NCI-H748 (cell line): ENCODE results near the gene TMC8.
"Not testable (repeated sequence)": the region's sequence is repeated elsewhere in the genome, so short reads cannot be mapped to it uniquely, and the experiment has no call there.

Source experiments
- DNase-seq: peaks from one replicate; lab custom pipeline; 2025; ENCODE audit not compliant: unreplicated experiment; lab: John Stamatoyannopoulos, UW

The TMC8 gene

GRCh38 chr17:78135858-78136500 lies 5.4 kb downstream of the TMC8 start:
- no peak for DNase-seq

DNA sequence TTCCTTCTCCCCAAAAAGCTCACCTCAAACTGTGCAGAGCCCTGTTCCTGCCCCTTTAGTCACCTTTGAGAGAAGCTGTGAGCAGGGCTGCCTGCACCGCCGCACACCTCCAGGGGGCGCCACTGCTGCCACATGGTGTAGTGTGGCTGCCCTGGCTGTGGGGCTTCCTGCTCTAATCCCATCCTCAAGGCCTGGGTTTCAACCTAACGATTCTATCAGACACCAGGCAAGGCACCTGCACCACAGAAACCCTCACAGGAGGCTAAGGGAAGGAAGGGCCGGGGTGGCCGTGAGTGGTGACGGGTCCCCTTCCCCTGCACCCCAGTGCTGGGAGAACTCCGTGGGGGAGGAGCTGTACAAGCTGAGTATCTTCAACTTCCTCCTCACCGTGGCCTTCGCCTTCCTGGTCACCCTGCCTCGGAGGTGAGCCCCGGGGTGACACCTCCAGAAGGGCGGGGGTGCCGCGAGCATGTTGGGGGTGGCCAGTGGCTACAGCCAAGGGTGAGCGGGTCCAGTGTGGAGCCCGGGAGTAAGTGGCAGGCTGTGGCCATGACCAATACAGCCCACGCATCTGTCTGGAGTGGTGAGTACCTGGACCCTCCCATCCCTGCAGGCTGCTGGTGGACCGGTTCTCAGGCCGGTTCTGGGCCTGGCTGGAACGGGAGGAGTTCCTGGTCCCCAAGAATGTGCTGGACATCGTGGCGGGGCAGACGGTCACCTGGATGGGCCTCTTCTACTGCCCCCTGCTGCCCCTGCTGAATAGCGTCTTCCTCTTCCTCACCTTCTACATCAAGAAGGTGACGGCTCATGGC lies 7.0 kb downstream of the TMC8 start:
- DNase-seq = no peak

DNA sequence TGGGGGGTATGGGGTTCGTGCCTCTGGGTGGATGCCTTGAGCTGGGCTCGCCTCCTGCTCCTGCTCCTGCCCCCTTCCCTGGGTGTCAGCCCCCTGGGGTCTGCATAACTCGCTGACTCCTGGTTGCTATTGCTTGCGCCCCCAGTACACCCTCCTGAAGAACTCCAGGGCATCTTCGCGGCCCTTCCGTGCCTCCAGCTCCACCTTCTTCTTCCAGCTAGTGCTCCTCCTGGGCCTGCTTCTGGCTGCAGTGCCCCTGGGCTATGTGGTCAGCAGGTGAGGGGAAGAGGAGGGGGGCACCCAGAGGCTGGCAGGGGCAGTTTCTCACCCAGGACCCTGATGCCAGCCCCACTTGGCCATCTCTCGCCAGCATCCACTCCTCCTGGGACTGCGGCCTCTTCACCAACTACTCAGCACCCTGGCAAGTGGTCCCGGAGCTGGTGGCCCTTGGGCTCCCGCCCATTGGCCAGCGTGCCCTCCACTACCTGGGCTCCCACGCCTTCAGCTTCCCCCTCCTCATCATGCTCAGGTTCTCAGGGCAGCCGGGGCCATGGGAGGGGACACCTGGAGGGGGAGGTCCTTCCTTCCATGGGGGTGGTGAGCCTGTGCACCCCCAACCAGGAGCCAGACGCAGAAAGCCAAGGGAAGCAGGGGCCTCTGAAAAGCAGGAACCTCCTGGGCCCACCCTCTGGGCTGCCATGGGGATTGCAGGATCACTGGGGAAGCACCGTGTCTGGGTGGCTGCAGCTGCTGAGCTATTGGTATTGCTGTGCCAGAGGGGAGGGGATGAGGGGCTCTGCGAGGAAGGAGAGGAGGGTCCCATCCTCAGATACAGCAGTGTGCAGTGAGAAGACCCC lies 7.9 kb downstream of the TMC8 start:
- DNase-seq = no peak

GRCh38 chr17:78139861-78140168 lies 9.2 kb downstream of the TMC8 start:
- not testable (repeated sequence) for DNase-seq

- peak; percentile 90 for DNase-seq
Measured at GRCh38 chr17:78140169-78141051, 9.8 kb downstream of the TMC8 start.

DNA sequence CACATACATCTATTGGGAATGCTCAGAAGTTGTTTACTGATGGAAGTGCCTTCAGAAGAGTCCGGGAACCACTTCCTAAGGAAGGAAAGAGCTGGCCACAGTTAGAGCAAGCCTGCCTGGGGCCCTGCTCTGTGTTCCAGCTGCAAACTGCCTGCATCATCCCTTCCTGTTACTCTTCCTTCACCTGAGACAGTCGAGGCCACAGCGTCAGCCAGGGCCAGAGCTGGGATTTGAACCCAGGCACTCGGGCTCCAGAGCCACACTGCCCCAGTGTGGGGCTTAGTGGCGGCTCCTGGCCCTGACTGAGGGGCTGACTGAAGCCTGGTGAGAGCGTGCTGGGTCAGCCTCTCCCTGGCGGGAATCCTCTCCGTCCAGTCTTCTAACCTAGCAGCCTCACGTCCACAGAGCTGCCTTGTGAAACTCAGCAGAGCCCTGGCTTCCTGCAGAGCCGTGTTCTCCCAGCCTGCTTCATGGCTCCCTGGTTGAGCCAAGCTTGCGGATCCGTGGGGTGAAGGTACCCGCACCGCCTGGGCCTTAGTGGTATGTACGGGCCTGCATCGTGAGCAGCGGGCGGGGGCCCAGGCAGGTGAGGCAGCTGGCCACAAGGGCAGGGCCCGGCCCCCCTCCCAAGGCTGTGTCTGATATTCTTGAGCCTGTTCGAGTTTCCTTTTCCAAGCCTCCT lies 11.0 kb downstream of the TMC8 start:
- DNase-seq = no peak

DNA sequence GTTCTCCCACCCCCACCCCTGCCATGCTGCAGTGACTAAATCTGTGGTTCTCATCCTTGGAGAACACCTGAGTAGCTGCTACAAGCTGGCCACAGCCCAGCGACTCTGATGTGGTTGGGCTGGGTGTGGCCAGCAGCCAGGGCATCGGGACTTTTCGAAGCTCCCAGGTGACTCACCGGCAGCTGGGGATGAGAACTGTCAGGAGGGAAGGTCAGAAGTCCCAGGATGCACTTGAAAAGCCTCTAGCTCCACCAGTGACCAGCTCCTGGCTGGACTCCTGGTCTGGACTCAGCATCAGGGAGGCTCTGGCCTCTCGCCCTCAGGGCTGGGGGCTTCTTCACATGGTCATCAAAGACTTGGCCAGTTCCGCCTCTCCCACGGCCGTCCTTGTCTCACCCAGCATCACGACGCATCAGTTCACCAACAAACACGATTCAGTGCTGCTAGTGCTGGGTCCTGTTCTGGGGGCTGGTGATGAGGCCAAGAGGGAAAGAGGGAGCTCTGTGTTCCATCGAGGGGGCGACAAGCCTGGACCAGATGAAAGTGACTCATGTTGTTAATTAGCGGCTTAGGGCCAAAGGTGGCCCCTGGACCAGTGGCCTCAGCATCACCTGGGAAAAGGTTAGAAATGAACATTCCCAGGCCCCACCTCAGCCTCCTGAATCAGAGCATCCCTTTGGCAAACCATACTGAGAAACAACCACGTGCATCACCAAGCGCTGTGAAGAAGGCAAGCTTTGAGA lies 11.7 kb downstream of the TMC8 start:
- DNase-seq = no peak

- no peak for DNase-seq
Measured at GRCh38 chr17:78143214-78144146, 12.9 kb downstream of the TMC8 start.

DNA sequence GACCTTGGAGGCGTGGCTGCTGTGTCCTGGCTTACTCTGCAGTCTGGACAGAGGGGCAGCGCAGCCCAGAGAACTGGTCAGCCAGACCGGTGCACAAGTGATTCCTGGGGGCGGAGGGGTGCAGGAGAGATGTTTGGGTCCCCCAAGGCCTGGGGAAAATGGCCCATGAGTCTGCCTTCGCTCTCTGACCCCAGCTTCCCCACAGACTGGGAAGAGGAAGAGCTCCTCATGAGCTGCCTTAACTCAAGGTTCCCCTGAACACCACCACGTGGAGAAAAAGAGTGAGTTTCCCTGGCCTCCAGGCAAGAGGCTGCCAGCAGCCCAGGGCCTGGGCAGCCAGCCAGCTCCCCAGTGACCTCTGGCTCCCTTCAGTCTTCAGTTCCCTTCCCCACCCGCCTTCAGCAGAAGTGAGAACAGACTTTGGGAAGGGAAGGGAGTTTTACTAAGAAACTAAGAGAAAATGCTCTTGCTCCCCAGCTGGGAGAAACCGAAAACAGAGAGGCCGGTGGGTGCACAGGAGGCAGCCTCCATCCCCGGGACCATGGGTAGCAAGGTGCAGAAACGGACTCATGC lies 13.7 kb downstream of the TMC8 start:
- no peak for DNase-seq

DNA sequence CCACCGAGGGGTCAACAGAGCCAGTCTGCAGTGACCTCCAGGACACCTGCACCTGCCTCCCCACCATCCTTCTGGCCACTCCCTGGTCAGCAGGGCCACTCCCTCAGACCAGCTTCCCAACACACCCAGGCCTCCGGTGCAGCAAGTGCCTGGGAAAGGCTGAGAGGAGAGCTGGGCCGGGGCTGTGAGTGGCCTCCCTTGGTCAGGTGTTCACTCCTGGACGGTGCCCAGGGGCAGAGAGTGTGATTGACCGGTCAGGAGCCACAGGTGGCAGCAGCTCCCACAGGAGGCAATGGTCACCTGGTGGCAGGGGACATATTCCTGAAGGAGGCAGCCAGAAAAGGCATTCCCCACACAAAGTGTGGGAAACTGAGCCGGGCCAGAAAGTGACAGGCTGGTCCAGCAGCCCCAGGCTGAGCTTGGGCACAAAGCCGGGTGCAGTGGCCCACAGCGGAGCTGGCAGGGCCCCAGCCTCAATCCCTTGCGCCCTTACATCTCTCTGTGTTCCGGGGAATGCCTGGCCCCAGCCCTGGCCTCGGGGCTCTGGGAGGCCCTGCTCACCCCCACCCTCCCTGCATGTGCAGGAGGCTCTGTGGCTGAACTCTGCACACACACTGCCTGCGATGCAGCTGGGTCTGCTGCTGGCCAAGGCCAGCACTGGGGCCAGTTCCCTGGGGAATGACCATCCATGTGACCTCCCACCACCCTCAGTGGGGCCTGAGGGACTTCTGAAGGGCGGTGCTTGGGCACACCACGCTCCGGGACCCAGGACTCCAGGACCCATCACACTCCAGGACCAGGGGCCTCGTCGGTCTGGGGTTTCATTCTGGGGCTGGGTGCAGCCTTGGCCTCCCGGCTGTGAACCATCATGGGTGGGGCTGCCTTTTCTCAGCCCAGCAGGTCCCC lies 14.4 kb downstream of the TMC8 start:
- no peak for DNase-seq

GRCh38 chr17:78146471-78146869 lies 15.9 kb downstream of the TMC8 start:
- DNase-seq = no peak

DNA sequence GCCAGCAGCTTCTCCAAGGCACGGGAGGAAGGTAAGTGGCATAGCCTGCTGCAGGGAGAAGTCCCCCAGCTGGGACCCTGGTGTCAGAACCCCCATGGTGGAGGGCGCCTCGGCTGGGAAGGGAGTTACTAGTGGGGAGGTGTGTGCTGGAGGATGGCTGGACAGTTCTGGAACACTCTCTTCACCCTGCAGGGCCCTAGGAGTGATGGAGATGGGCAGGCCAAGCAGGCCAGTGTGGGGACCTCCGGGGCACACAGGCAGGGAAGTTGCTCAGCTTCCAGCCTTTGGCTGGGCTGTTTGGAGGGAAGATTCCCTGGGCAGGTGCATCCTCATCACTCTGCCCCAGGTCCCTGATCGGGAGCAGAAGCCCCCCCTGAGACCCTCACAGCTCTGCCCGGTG lies 16.3 kb downstream of the TMC8 start:
- DNase-seq = no peak

- no peak for DNase-seq
Measured at GRCh38 chr17:78147315-78147998, 16.9 kb downstream of the TMC8 start.

- DNase-seq = no peak
Measured at GRCh38 chr17:78148286-78149016, 17.9 kb downstream of the TMC8 start.

DNA sequence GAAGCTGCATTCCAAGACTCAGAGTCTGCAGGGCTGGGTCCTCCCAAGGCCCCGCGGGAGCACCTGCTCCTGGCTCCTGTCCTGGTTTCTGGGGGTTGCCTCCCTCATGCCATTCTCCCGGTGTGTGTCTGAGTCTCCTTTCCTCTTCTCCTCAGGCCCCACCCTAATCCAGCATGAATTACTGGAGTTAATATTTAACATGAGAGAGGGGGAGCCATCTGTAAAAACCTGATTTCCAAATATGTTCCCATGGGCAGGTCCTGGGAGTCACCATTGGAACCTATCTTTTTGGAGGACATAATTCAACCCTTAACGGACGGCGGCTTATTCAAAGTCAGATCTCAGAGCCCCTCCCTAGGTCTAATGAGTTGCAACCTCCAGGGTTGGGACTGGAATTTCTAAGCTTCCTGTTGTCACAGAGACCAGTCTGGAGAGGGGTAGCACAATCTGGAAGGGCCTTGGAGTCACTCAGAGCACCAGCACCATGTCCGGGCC lies 21.0 kb downstream of the TMC8 start:
- no peak for DNase-seq
